ENCODE data around the gene GREM2. TPM values are rescaled to one million over a fixed set of nuclear protein-coding genes. Genes with fewer than 3 reads are reported as not detected.

The GREM2 gene
- total and polyA plus RNA-seq, 3 donors from 2014 or later: 0.37 to 1.8 (median 0.39) TPM

DNA sequence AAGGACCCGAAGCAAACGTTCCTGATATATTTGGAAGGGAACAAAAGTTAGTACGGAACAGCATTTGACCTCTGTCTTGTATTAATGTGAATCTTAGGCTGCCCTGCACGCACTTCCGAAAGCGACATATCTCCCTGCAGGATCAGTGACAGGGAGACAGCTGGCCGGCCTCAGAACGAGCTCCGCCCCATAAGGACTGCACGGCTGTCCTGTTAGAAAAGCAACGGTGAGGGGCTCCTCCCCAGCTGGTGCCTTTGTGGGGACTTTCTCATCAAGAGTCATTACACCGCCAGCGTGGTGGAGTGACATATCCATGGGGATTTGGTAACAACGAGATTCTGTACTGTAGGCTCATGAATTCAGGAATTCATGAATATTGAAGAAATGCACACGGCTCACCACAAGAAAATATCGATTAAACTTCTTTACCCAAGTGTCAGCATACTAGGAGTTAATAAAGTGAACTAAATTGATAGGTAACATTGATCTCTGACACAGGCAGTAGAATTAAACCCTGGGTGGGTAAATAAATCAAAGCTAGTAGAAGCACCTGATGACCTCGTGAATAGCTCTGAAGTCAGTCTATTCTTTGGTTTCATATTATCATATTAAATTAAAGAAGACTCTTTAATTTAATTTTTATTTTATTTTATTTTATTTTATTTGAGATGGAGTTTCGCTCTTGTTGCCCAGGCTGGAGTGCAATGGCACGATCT lies 8.1 kb upstream of the GREM2 start:
- no peak for DNase-seq
- Histone ChIP-seq H3K36me3 (ENCODE audit: low read depth, missing control alignments) (no peaks in the 10 kb centered on the region), H3K4me3 (no peak overlapping the region), H3K27me3 (no peaks in the 10 kb centered on the region), H3K27ac (no peak overlapping the region), H3K9me3 (no peaks in the 10 kb centered on the region), H3K4me1 (no peaks in the 10 kb centered on the region)
- intact Hi-C loops (cut with DNase I; ENCODE audit: low total_unique reads): no loop called here
- WGBS, 2 donors: 51 to 53% methylated on average over 14 to 19 of the region's 19 CpGs
- TF ChIP-seq, protein P1, sequence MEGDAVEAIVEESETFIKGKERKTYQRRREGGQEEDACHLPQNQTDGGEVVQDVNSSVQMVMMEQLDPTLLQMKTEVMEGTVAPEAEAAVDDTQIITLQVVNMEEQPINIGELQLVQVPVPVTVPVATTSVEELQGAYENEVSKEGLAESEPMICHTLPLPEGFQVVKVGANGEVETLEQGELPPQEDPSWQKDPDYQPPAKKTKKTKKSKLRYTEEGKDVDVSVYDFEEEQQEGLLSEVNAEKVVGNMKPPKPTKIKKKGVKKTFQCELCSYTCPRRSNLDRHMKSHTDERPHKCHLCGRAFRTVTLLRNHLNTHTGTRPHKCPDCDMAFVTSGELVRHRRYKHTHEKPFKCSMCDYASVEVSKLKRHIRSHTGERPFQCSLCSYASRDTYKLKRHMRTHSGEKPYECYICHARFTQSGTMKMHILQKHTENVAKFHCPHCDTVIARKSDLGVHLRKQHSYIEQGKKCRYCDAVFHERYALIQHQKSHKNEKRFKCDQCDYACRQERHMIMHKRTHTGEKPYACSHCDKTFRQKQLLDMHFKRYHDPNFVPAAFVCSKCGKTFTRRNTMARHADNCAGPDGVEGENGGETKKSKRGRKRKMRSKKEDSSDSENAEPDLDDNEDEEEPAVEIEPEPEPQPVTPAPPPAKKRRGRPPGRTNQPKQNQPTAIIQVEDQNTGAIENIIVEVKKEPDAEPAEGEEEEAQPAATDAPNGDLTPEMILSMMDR (IDR thresholded peaks at IDR 0.05): no peak
- no peak for TF ChIP-seq POLR2A (IDR thresholded peaks at IDR 0.05)

GRCh38 chr1:240619357-240619756 lies 7.4 kb upstream of the GREM2 start:
- no peaks in the 10 kb centered on the region for H3K27me3 ChIP-seq
- no peaks in the 10 kb centered on the region for H3K9me3 ChIP-seq
- no peak overlapping the region for H3K4me3 ChIP-seq
- intact Hi-C loops (cut with DNase I; ENCODE audit: low total_unique reads): no loop called here
- 68 to 75% methylated on average over 5 of the region's 5 CpGs for WGBS, 2 donors
- H3K27ac ChIP-seq: no peak overlapping the region
- no peak for TF ChIP-seq POLR2A (IDR thresholded peaks at IDR 0.05)
- TF ChIP-seq, protein P1 (IDR thresholded peaks at IDR 0.05): no peak
- DNase-seq: no peak
- H3K36me3 ChIP-seq (ENCODE audit: low read depth, missing control alignments): no peaks in the 10 kb centered on the region
- no peaks in the 10 kb centered on the region for H3K4me1 ChIP-seq

GRCh38 chr1:240618946-240619345 lies 7.0 kb upstream of the GREM2 start:
- WGBS, 2 donors: 70 to 78% methylated on average over 4 of the region's 4 CpGs
- H3K36me3 ChIP-seq (ENCODE audit: low read depth, missing control alignments): no peaks in the 10 kb centered on the region
- no peaks in the 10 kb centered on the region for H3K9me3 ChIP-seq
- TF ChIP-seq POLR2A (IDR thresholded peaks at IDR 0.05): no peak
- TF ChIP-seq, protein P1 (IDR thresholded peaks at IDR 0.05): no peak
- no peaks in the 10 kb centered on the region for H3K27me3 ChIP-seq
- intact Hi-C loops (cut with DNase I; ENCODE audit: low total_unique reads): no loop called here
- H3K4me1 ChIP-seq: no peaks in the 10 kb centered on the region
- no peak for DNase-seq
- no peak overlapping the region for H3K27ac ChIP-seq
- no peak overlapping the region for H3K4me3 ChIP-seq

DNA sequence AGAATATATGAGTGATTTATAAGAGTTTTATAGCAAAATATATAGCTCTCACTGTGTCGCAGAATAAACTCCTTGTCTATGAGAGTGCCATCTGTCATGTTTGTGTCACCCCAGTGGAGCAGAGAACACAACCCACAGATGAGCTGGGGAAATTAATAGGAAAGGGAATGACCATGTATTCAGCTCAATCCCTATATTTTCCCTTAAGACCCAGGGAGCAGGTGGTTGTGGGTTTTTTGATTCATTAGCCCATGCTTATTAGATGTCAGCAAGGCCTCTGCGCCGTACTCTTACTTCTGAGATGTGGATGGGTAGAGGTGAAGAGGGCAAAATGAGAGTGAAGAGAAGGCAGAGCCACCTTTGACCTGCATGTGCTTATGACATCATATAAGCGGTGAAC lies 4.1 kb upstream of the GREM2 start:
- Histone ChIP-seq H3K9me3 (no peaks in the 10 kb centered on the region), H3K27ac (no peak overlapping the region), H3K36me3 (ENCODE audit: low read depth, missing control alignments) (no peaks in the 10 kb centered on the region), H3K4me1 (no peaks in the 10 kb centered on the region), H3K27me3 (no peaks in the 10 kb centered on the region), H3K4me3 (no peak overlapping the region)
- 85 to 86% methylated on average over 4 of the region's 4 CpGs for WGBS, 2 donors
- TF ChIP-seq, protein P1 (IDR thresholded peaks at IDR 0.05): no peak
- no peak for TF ChIP-seq POLR2A (IDR thresholded peaks at IDR 0.05)
- intact Hi-C loops (cut with DNase I; ENCODE audit: low total_unique reads): no loop called here
- no peak for DNase-seq
